ENCODE measurements around the gene TMEM97.

The TMEM97 gene

GRCh38 chr17:28372203-28372944 lies 53.4 kb downstream of the TMEM97 start:
- peak overlapping the region; percentile 82 for H3K27ac Mint-ChIP-seq
- no peaks in the 10 kb centered on the region for H3K9me3 Mint-ChIP-seq
- peak overlapping the region; percentile 84 for H3K4me3 Mint-ChIP-seq
- H3K4me1 Mint-ChIP-seq (ENCODE audit: low read depth): peaks cover 24% of the 10 kb centered on the region
- peaks cover 26% of the 10 kb centered on the region for H3K36me3 Mint-ChIP-seq (ENCODE audit: low read depth)
- no peak for DNase-seq
- no peaks in the 10 kb centered on the region for H3K27me3 Mint-ChIP-seq

- no peaks in the 10 kb centered on the region for H3K27me3 Mint-ChIP-seq
- no peaks in the 10 kb centered on the region for H3K9me3 Mint-ChIP-seq
- H3K36me3 Mint-ChIP-seq (ENCODE audit: low read depth): peaks cover 26% of the 10 kb centered on the region
- H3K27ac Mint-ChIP-seq: peak overlapping the region; percentile 82
- H3K4me3 Mint-ChIP-seq: peak overlapping the region; percentile 84
- H3K4me1 Mint-ChIP-seq (ENCODE audit: low read depth): peaks cover 24% of the 10 kb centered on the region
- DNase-seq: no peak
These were observed 53.9 kb downstream of the TMEM97 start for GRCh38 chr17:28372945-28373274.

Data from activated T-cell treated with anti-CD3 and anti-CD28 coated beads, Interleukin-2, amount 50 U/mL, for 24 hours (primary cell).